K562 (cell line): ENCODE measurements around the gene COL28A1. TPM values are rescaled to one million over a fixed set of nuclear protein-coding genes. Genes with fewer than 3 reads are reported as not detected.

Experiments used
- ATAC-seq: fragments of 200-7000 bp; cut with Tn5 transposase; 3 replicates; pipeline ENCODE4 v1.9.1; 2020; ENCODE audit warnings: moderate library complexity
- BruUV-seq: library from RNA; stranded (reverse); fragments of 400-500 nt; replicated peaks from 2 replicates; lab custom pipeline; 2021; lab: Mats Ljungman, UMichigan
- CTCF ChIA-PET: fragments of 300-600 bp; formaldehyde crosslinking; extraction: SDS; loops from one replicate; lab custom pipeline; 2021; ENCODE audit warnings: low intra/inter-chr PET ratio; lab: Yijun Ruan, JAX
- POLR2A ChIA-PET: fragments of 300-600, 350-650 bp; sonication (Branson Sonifier 250); formaldehyde crosslinking; extraction: SDS; loops from one replicate; lab custom pipeline; 2021; ENCODE audit warnings: antibody characterized with exemption, inconsistent platforms; lab: Yijun Ruan, JAX
- DNase-seq, 4 experiments: peaks; one replicate each; pipeline versions ENCODE4 v3.0.0 to v3.0.0-alpha.2; 2011 to 2018; ENCODE audit warnings: low spot score in 3 of 4, mixed read lengths in 3 of 4; ENCODE audit errors: extremely low read depth in 1 of 4
- FAIRE-seq: peaks from 2 replicates; lab custom pipeline; 2011; peaks lifted over from hg19 to GRCh38; lab: Jason Lieb, UNC
- H2AFZ ChIP-seq: 2 replicates; pipeline ENCODE4 v1.6.0; 2011; ENCODE audit warnings: low read depth, low read length, control low read depth, inconsistent platforms
- H3K27ac ChIP-seq: fragments of 200-600 bp; 3 replicates; pipeline ENCODE4 v1.8.0; 2011; ENCODE audit warnings: low read depth, mild to moderate bottlenecking, control low read depth, inconsistent platforms, low read length, moderate library complexity, mixed read lengths; ENCODE audit errors: extremely low read depth
- H3K27me3 ChIP-seq, 2 experiments: fragments of 300-600 bp in 1 of 2; 2 replicates in 1 of 2; 3 replicates in 1 of 2; pipeline versions ENCODE4 v1.6.0 to v1.8.0; 2011; ENCODE audit warnings: inconsistent platforms in 2 of 2, low read length in 2 of 2, mild to moderate bottlenecking in 1 of 2, mixed read lengths in 1 of 2, moderate library complexity in 1 of 2; ENCODE audit not compliant: control insufficient read depth in 2 of 2, insufficient read depth in 2 of 2
- H3K36me3 ChIP-seq: fragments of 300-600 bp; 3 replicates; pipeline ENCODE4 v1.8.0; 2011; ENCODE audit warnings: mild to moderate bottlenecking, low read length, inconsistent platforms; ENCODE audit not compliant: control insufficient read depth, insufficient read depth
- H3K4me1 ChIP-seq, 2 experiments: fragments of 200-600 bp in 1 of 2; replicated peaks in 1 of 2; 2 replicates in 1 of 2; 3 replicates in 1 of 2; pipeline versions ENCODE4 v1.5.1 to v1.8.0; 2011; ENCODE audit warnings: inconsistent platforms in 2 of 2, low read length in 2 of 2, mild to moderate bottlenecking in 1 of 2, mixed read lengths in 1 of 2, moderate library complexity in 1 of 2; ENCODE audit not compliant: control insufficient read depth in 2 of 2, insufficient read depth in 2 of 2
- H3K4me2 ChIP-seq: 2 replicates; pipeline ENCODE4 v1.6.1; 2011; ENCODE audit warnings: low read length, control low read depth, inconsistent platforms, mixed read lengths; ENCODE audit not compliant: insufficient read depth
- H3K4me3 ChIP-seq: fragments of 200-600 bp; sonication (generic), shearing (Covaris generic); 2 replicates; pipeline ENCODE4 v1.5.1; 2016; ENCODE audit warnings: control low read depth, inconsistent platforms
- H3K79me2 ChIP-seq: fragments of 200-600 bp; 3 replicates; pipeline ENCODE4 v1.8.0; 2011; ENCODE audit warnings: low read length, inconsistent platforms; ENCODE audit not compliant: control insufficient read depth, insufficient read depth
- H3K9ac ChIP-seq, 2 experiments: 2 replicates each; pipeline versions ENCODE4 v1.6.0 to v1.6.1; 2011; ENCODE audit warnings: low read depth in 2 of 2, low read length in 2 of 2, control low read depth in 1 of 2, inconsistent platforms in 1 of 2, mild to moderate bottlenecking in 1 of 2, mixed read lengths in 1 of 2; ENCODE audit not compliant: insufficient read depth in 1 of 2
- H3K9me1 ChIP-seq: one replicate; pipeline ENCODE4 v1.6.0; 2011; ENCODE audit warnings: inconsistent platforms, mild to moderate bottlenecking, low read length, moderate library complexity; ENCODE audit not compliant: control insufficient read depth, insufficient read depth
- H3K9me3 ChIP-seq: replicated peaks from 2 replicates; pipeline ENCODE4 v1.5.1; 2011; ENCODE audit warnings: low read depth, low read length, inconsistent platforms; ENCODE audit not compliant: control insufficient read depth, insufficient read depth
- H4K20me1 ChIP-seq: replicated peaks from 2 replicates; pipeline ENCODE4 v1.6.1; 2011; ENCODE audit warnings: low read length, inconsistent platforms, mixed read lengths; ENCODE audit not compliant: control insufficient read depth, insufficient read depth
- BRD4 ChIP-seq: fragments of 200-600 bp; sonication (generic); IDR thresholded peaks from 2 replicates; pipeline ENCODE4 v1.6.1; 2017; ENCODE audit warnings: inconsistent platforms
- DMBX1 ChIP-seq: fragments of 250-450 bp; sonication (Bioruptor Pico); IDR thresholded peaks from 2 replicates; pipeline ENCODE4 v1.8.0; 2022; ENCODE audit warnings: inconsistent platforms, mild to moderate bottlenecking, moderate library complexity, borderline replicate concordance
- FOXK1 ChIP-seq: sonication (generic); formaldehyde crosslinking; IDR thresholded peaks from 2 replicates; pipeline ENCODE4 v1.8.0; 2022; ENCODE audit warnings: missing genetic modification reagents, mild to moderate bottlenecking, borderline replicate concordance
- FOXP1 ChIP-seq: sonication (generic); formaldehyde crosslinking; IDR thresholded peaks from 2 replicates; pipeline ENCODE4 v1.8.0; 2022; ENCODE audit warnings: mild to moderate bottlenecking, missing genetic modification reagents
- HDAC3 ChIP-seq: fragments of 450-650 bp; IDR thresholded peaks from 2 replicates; pipeline ENCODE4 v1.6.1; 2018; ENCODE audit warnings: borderline replicate concordance, mild to moderate bottlenecking, moderate library complexity; ENCODE audit not compliant: partially characterized antibody
- MTA2 ChIP-seq: fragments of 450-650 bp; IDR thresholded peaks from 2 replicates; pipeline ENCODE4 v1.6.1; 2016; ENCODE audit warnings: low read depth
- TCF7 ChIP-seq: sonication (generic); IDR thresholded peaks from 2 replicates; pipeline ENCODE4 v1.6.1; 2016; ENCODE audit warnings: antibody characterized with exemption, borderline replicate concordance
- TCFL5 ChIP-seq: fragments of 250-450 bp; sonication (Bioruptor Pico); conservative IDR thresholded peaks from 2 replicates; pipeline ENCODE4 v1.6.1; 2021; ENCODE audit warnings: mild to moderate bottlenecking, moderate library complexity, matching md5 sums
- ZBED1 ChIP-seq: IDR thresholded peaks from 2 replicates; pipeline ENCODE4 v1.6.1; 2014
- ZBTB17 ChIP-seq: fragments of 450-650 bp; formaldehyde crosslinking; IDR thresholded peaks from 2 replicates; pipeline ENCODE4 v1.4.0; 2020; ENCODE audit warnings: mild to moderate bottlenecking
- ZNF507 ChIP-seq: conservative IDR thresholded peaks from 2 replicates; pipeline ENCODE4 v1.6.1; 2017; ENCODE audit warnings: missing genetic modification characterization, missing compliant biosample characterization
- ZNF584 ChIP-seq: fragments of 200-800 bp; sonication (Bioruptor generic); IDR thresholded peaks from 2 replicates; pipeline ENCODE4 v1.6.1; 2016; ENCODE audit warnings: low read depth, mild to moderate bottlenecking, missing genetic modification characterization, missing compliant biosample characterization
- WGBS: fragments of 100-300 bp; shearing (Covaris generic); methylation state at CpG from one replicate; pipeline ENCODE4 v1.1.6; 2016; ENCODE audit warnings: low coverage, mixed read lengths; ENCODE audit not compliant: insufficient coverage; ENCODE audit errors: missing lambda C conversion rate; 5-methylcytosine and 5-hydroxymethylcytosine counted together
- in situ Hi-C: fragments of 300-500 bp; cut with MboI; formaldehyde crosslinking; loops from 4 replicates; pipeline ENCODE4 v1.15.0; 2018; ENCODE audit warnings: inconsistent platforms, mixed read lengths
- intact Hi-C: fragments of 100-400 bp; cut with micrococcal nuclease; formaldehyde crosslinking; loops from 2 replicates; pipeline ENCODE4 v1.14.2; 2022
- polyA plus RNA-seq, 8 experiments: library from polyadenylated mRNA; depleted of rRNA in 4 of 8; stranded (reverse) in 5 of 8; unstranded in 3 of 8; fragments of >200 nt; fragmentation: Nextera tagmentation in 2 of 8; fragmentation: Illumina TruSeq in 1 of 8; extraction: Ambion mirVana in 2 of 8; extraction: Trizol in 1 of 8; gene quantifications; 2 replicates each; pipeline versions ENCODE4 v1.2.1 to v1.2.3, GENCODE V29; 2011 to 2014; ENCODE audit warnings: inconsistent platforms in 1 of 8, missing spikeins in 1 of 8
- total RNA-seq, 7 experiments: library from RNA; depleted of rRNA in 6 of 7; stranded (reverse); fragments of >200 nt in 6 of 7; fragmentation: Illumina TruSeq in 2 of 7; extraction: Trizol in 2 of 7; gene quantifications; 2 replicates each; pipeline versions ENCODE4 v1.2.1 to v1.2.3, GENCODE V29; 2011 to 2021; ENCODE audit warnings: low replicate concordance in 1 of 7
- TF ChIP-seq, protein P1 (sequence below): fragments of 450-650 bp; formaldehyde crosslinking; IDR thresholded peaks from 2 replicates; pipeline ENCODE4 v1.4.0; 2020; ENCODE audit warnings: mild to moderate bottlenecking, moderate library complexity
- TF ChIP-seq, protein P2 (sequence below), 2 experiments: fragments of 450-650 bp; IDR thresholded peaks; 2 replicates each; pipeline ENCODE4 v1.6.1; 2016
- TF ChIP-seq, protein P3 (sequence below): fragments of 250-450 bp; sonication (Bioruptor Pico); IDR thresholded peaks from 2 replicates; pipeline ENCODE4 v1.9.0; 2021; ENCODE audit warnings: mild to moderate bottlenecking, inconsistent platforms

COL28A1 gene
- total and polyA plus RNA-seq, 9 of the 15 experiments (the other 6 are each of a cell fraction or from before 2014, with no cell fraction given), result 0.03 to 0.13 (median 0.05) TPM; not detected in 3

DNA sequence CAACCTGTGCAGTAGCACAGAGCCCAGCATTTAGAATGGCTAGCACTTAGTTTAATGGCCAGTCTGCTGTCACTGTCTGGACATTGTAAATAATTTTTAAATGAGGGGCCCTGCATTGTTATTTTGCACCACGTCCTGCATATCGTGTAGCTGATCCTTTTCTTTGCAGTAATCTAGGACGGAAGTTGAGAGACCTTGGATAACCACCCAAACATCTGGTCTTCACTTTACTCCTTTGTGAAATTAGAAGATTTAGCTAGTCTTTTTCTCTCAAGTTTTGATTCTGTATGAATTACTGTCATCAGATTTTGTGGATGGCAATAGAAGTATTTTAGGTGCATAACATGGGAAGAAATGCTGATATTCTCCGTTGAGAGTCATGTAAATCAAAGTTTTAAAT, 32.9 kb upstream of the COL28A1 start:
- peak overlapping the region; percentile 86 for H3K4me2 ChIP-seq
- ChIA-PET CTCF (no interaction called here), POLR2A (interaction anchor here (1.0 to 1.3 kb wide), 2 partner anchors 9 to 94 kb away, joined by 3 to 4 read pairs; no protein-coding TSS in a partner anchor)
- TF ChIP-seq FOXP1 (CRISPR knock-in tag) (no peak), BRD4 (no peak), TCFL5 (no peak), ZNF584 (CRISPR knock-in tag) (no peak), ZBED1 (no peak), DMBX1 (CRISPR knock-in tag) (no peak), MTA2 (no peak), TCF7 (no peak), ZNF507 (tag) (no peak), HDAC3 (no peak), ZBTB17 (CRISPR knock-in tag) (no peak), FOXK1 (CRISPR knock-in tag) (no peak)
- TF ChIP-seq, protein P1, sequence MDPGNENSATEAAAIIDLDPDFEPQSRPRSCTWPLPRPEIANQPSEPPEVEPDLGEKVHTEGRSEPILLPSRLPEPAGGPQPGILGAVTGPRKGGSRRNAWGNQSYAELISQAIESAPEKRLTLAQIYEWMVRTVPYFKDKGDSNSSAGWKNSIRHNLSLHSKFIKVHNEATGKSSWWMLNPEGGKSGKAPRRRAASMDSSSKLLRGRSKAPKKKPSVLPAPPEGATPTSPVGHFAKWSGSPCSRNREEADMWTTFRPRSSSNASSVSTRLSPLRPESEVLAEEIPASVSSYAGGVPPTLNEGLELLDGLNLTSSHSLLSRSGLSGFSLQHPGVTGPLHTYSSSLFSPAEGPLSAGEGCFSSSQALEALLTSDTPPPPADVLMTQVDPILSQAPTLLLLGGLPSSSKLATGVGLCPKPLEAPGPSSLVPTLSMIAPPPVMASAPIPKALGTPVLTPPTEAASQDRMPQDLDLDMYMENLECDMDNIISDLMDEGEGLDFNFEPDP (CRISPR knock-in tag), result no peak
- TF ChIP-seq, protein P2, sequence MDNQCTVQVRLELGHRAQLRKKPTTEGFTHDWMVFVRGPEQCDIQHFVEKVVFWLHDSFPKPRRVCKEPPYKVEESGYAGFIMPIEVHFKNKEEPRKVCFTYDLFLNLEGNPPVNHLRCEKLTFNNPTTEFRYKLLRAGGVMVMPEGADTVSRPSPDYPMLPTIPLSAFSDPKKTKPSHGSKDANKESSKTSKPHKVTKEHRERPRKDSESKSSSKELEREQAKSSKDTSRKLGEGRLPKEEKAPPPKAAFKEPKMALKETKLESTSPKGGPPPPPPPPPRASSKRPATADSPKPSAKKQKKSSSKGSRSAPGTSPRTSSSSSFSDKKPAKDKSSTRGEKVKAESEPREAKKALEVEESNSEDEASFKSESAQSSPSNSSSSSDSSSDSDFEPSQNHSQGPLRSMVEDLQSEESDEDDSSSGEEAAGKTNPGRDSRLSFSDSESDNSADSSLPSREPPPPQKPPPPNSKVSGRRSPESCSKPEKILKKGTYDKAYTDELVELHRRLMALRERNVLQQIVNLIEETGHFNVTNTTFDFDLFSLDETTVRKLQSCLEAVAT (IDR thresholded peaks at IDR 0.05), result no peak
- TF ChIP-seq, protein P3, sequence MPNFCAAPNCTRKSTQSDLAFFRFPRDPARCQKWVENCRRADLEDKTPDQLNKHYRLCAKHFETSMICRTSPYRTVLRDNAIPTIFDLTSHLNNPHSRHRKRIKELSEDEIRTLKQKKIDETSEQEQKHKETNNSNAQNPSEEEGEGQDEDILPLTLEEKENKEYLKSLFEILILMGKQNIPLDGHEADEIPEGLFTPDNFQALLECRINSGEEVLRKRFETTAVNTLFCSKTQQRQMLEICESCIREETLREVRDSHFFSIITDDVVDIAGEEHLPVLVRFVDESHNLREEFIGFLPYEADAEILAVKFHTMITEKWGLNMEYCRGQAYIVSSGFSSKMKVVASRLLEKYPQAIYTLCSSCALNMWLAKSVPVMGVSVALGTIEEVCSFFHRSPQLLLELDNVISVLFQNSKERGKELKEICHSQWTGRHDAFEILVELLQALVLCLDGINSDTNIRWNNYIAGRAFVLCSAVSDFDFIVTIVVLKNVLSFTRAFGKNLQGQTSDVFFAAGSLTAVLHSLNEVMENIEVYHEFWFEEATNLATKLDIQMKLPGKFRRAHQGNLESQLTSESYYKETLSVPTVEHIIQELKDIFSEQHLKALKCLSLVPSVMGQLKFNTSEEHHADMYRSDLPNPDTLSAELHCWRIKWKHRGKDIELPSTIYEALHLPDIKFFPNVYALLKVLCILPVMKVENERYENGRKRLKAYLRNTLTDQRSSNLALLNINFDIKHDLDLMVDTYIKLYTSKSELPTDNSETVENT (CRISPR knock-in tag), result no peak
- H3K36me3 ChIP-seq, result peaks cover 44% of the 10 kb centered on the region
- H3K4me1 ChIP-seq, result peaks cover 10 to 16% of the 10 kb centered on the region in 2 experiments; a peak in 4 of 5 replicates
- in situ Hi-C loops (no loop called here), intact Hi-C loops (no loop called here)
- no peak overlapping the region for H3K27ac ChIP-seq
- peaks cover 64% of the 10 kb centered on the region for H3K79me2 ChIP-seq
- ATAC-seq, result no peak
- peak overlapping the region; percentile 81; the same call in 1 of the 2 replicates for H3K4me3 ChIP-seq
- peak overlapping the region in 1 of 2 experiments; percentile 84; a peak in 2 of 4 replicates for H3K9ac ChIP-seq
- no TSS peak for BruUV-seq
- 47% methylated on average over 4 of the region's 4 CpGs for WGBS
- H3K9me1 ChIP-seq, result no peaks in the 10 kb centered on the region
- no peak for DNase-seq
- FAIRE-seq, result no peak
- H3K27me3 ChIP-seq, result no peaks in the 10 kb centered on the region
- H2AFZ ChIP-seq, result no peak overlapping the region
- no peaks in the 10 kb centered on the region for H3K9me3 ChIP-seq
- H4K20me1 ChIP-seq, result no peaks in the 10 kb centered on the region
